Gastroesophageal sphincter (tissue), 4 donors: Measurements from ENCODE around the gene KLK11. TPM values are rescaled to one million over a fixed set of nuclear protein-coding genes. Genes with fewer than 3 reads are reported as not detected.

Experiments
- ATAC-seq: fragments of 150-250 bp; one replicate; pipeline ENCODE4 v1.9.1; 2016; ENCODE audit warnings: mild to moderate bottlenecking, moderate library complexity
- H3K27ac ChIP-seq, 4 donors: fragments of 200-600 bp; sonication (generic) in 3 of 4; 1 replicate in 3 of 4; 2 replicates in 1 of 4; pipeline ENCODE4 v1.5.1; 2016 to 2019
- H3K27me3 ChIP-seq: fragments of 200-600 bp; sonication (generic); one replicate; pipeline ENCODE4 v1.5.1; 2019
- H3K36me3 ChIP-seq, 2 donors: fragments of 200-600 bp; sonication (generic); one replicate each; pipeline ENCODE4 v1.5.1; 2019; ENCODE audit warnings: control low read depth in 1 of 2
- H3K4me1 ChIP-seq, 3 donors: fragments of 200-600 bp; sonication (generic); 1 replicate in 2 of 3; 2 replicates in 1 of 3; pipeline ENCODE4 v1.5.1; 2016 to 2019; ENCODE audit warnings: control low read depth in 2 of 3
- H3K4me3 ChIP-seq, 2 donors: fragments of 200-600 bp; sonication (generic); one replicate each; pipeline ENCODE4 v1.5.1; 2019; ENCODE audit warnings: mild to moderate bottlenecking in 1 of 2, moderate library complexity in 1 of 2
- H3K9me3 ChIP-seq, 3 donors: fragments of 200-600 bp; sonication (generic); one replicate each; pipeline ENCODE4 v1.5.1; 2017 to 2019; ENCODE audit warnings: control low read depth in 2 of 3
- CTCF ChIP-seq, 4 experiments: fragments of 200-600 bp in 2 of 4; fragments of 450-650 bp in 2 of 4; sonication (generic) in 1 of 4; IDR thresholded peaks; one replicate each; pipeline ENCODE4 v1.5.1; 2017 to 2019; ENCODE audit warnings: antibody characterized with exemption in 4 of 4, mild to moderate bottlenecking in 2 of 4, moderate library complexity in 2 of 4
- EP300 ChIP-seq: sonication (generic); formaldehyde crosslinking; IDR thresholded peaks from one replicate; pipeline ENCODE4 v1.6.1; 2017; ENCODE audit warnings: antibody characterized with exemption, mild to moderate bottlenecking
- POLR2A ChIP-seq, 2 donors: fragments of 450-650 bp; IDR thresholded peaks; one replicate each; pipeline ENCODE4 v1.6.1; 2017; ENCODE audit warnings: antibody characterized with exemption in 2 of 2, mild to moderate bottlenecking in 2 of 2, moderate library complexity in 1 of 2
- POLR2AphosphoS5 ChIP-seq: sonication (generic); formaldehyde crosslinking; IDR thresholded peaks from one replicate; pipeline ENCODE4 v1.6.1; 2017; ENCODE audit warnings: antibody characterized with exemption
- WGBS, 2 donors: methylation state at CpG; one replicate each; pipeline ENCODE4 v1.1.5; 2018; ENCODE audit warnings: low coverage in 1 of 2; 5-methylcytosine and 5-hydroxymethylcytosine counted together
- total RNA-seq, 4 donors: library from RNA; depleted of rRNA; stranded (reverse); fragments of >200 nt; gene quantifications; one replicate each; pipeline ENCODE4 v1.1.0, GENCODE V29; 2016

KLK11 gene
- total RNA-seq, 4 donors from 2014 or later, result 0.78 to 12.3 TPM; not detected in 2

- no peak for TF ChIP-seq CTCF (IDR thresholded peaks at IDR 0.05)
- TF ChIP-seq POLR2AphosphoS5, result no peak
- TF ChIP-seq EP300, result no peak
- Histone ChIP-seq H3K4me1 (no peaks in the 10 kb centered on the region), H3K9me3 (no peaks in the 10 kb centered on the region), H3K4me3 (no peak overlapping the region), H3K27me3 (peaks cover 92% of the 10 kb centered on the region), H3K27ac (no peak overlapping the region), H3K36me3 (no peaks in the 10 kb centered on the region)
- 36 to 54% methylated on average over 5 of the region's 5 CpGs for WGBS, 2 donors
- ATAC-seq, result no peak
Measured at GRCh38 chr19:50978772-50979390, 47.5 kb downstream of the KLK11 start.

- no peak for ATAC-seq
- H3K9me3 ChIP-seq, result no peaks in the 10 kb centered on the region
- TF ChIP-seq EP300 (no peak), POLR2AphosphoS5 (no peak), POLR2A (IDR thresholded peaks at IDR 0.05) (no peak)
- H3K27me3 ChIP-seq, result peaks cover 95% of the 10 kb centered on the region
- H3K4me3 ChIP-seq, result no peak overlapping the region
- no peaks in the 10 kb centered on the region for H3K4me1 ChIP-seq
- no peaks in the 10 kb centered on the region for H3K36me3 ChIP-seq
- H3K27ac ChIP-seq, result no peak overlapping the region
- WGBS, 2 donors, result 76% methylated on average over 2 of the region's 4 CpGs; no CpG with 5 or more reads in 1 of the 2 donors
Measured at GRCh38 chr19:50977626-50978025, 48.8 kb downstream of the KLK11 start.

GRCh38 chr19:50975766-50976165 lies 50.6 kb downstream of the KLK11 start:
- Histone ChIP-seq H3K27me3 (peaks cover 94% of the 10 kb centered on the region), H3K27ac (no peak overlapping the region), H3K9me3 (no peaks in the 10 kb centered on the region), H3K4me3 (no peak overlapping the region), H3K4me1 (no peaks in the 10 kb centered on the region), H3K36me3 (no peaks in the 10 kb centered on the region)
- no peak for ATAC-seq
- TF ChIP-seq POLR2A (IDR thresholded peaks at IDR 0.05) (no peak), EP300 (no peak), POLR2AphosphoS5 (no peak), CTCF (IDR thresholded peaks at IDR 0.05) (no peak)
- WGBS, 2 donors, result 10 to 13% methylated on average over 8 of the region's 8 CpGs

- 38% methylated on average over 1 of the region's 9 CpGs; no CpG with 5 or more reads in 1 of the 2 donors for WGBS, 2 donors
- Histone ChIP-seq H3K9me3 (no peaks in the 10 kb centered on the region), H3K4me1 (no peaks in the 10 kb centered on the region), H3K27me3 (peaks cover 92% of the 10 kb centered on the region), H3K36me3 (no peaks in the 10 kb centered on the region), H3K4me3 (no peak overlapping the region), H3K27ac (no peak overlapping the region)
- TF ChIP-seq POLR2A (IDR thresholded peaks at IDR 0.05) (no peak), CTCF (IDR thresholded peaks at IDR 0.05) (no peak), POLR2AphosphoS5 (no peak), EP300 (no peak)
- no peak for ATAC-seq
Measured at GRCh38 chr19:50974702-50975556, 51.5 kb downstream of the KLK11 start.

GRCh38 chr19:50972795-50973376 lies 53.5 kb downstream of the KLK11 start:
- no peak for ATAC-seq
- Histone ChIP-seq H3K4me3 (no peak overlapping the region), H3K27ac (no peak overlapping the region), H3K36me3 (no peaks in the 10 kb centered on the region), H3K9me3 (no peaks in the 10 kb centered on the region), H3K27me3 (peaks cover 92% of the 10 kb centered on the region), H3K4me1 (no peaks in the 10 kb centered on the region)
- 58 to 87% methylated on average over 3 to 5 of the region's 9 CpGs for WGBS, 2 donors
- TF ChIP-seq POLR2AphosphoS5 (no peak), EP300 (no peak), CTCF (IDR thresholded peaks at IDR 0.05) (no peak), POLR2A (IDR thresholded peaks at IDR 0.05) (no peak)
